Left ventricle myocardium superior (tissue), 1 donor: ENCODE data around the gene CFD. TPM values are rescaled to one million over a fixed set of nuclear protein-coding genes. Genes with fewer than 3 reads are reported as not detected.
"Not testable (repeated sequence)": the region's sequence is repeated elsewhere in the genome, so short reads cannot be mapped to it uniquely, and the experiment has no call there.

Experiments
- ATAC-seq: fragments of 200-7000 bp; cut with Tn5 transposase; one replicate; pipeline ENCODE4 v1.9.1; 2020; ENCODE audit warnings: mild to moderate bottlenecking, moderate library complexity
- DNase-seq: peaks from one replicate; pipeline ENCODE4 v3.0.0-alpha.2; 2020
- intact Hi-C: fragments of 100-400 bp; cut with micrococcal nuclease; formaldehyde crosslinking; loops from one replicate; pipeline ENCODE4 v1.11.0; 2022
- total RNA-seq: library from RNA; stranded (reverse); fragmentation: NEBNext Ultra II Directional; extraction: Animal tissue kit (Norgen Biotek cat#: 25700); gene quantifications from one replicate; pipeline ENCODE4 v1.2.1, GENCODE V29; 2021
- donor health status: DM: no; HTN: yes; CAD: no; lungs with severe emphysema.

The CFD gene
- total RNA-seq, 1 donor from 2014 or later: 252 TPM

- ATAC-seq (no peak), DNase-seq (no peak)
- intact Hi-C loops: no loop called here
Observed at GRCh38 chr19:882871-883497, 23.5 kb downstream of the CFD start.

GRCh38 chr19:883661-884211, 24.3 kb downstream of the CFD start:
- no peak for ATAC-seq
- intact Hi-C loops: no loop called here
- DNase-seq: no peak

GRCh38 chr19:884420-885211, 25.2 kb downstream of the CFD start:
- DNase-seq (no peak), ATAC-seq (no peak)
- intact Hi-C loops: no loop called here

- intact Hi-C loops: no loop called here
Observed at GRCh38 chr19:885536-886224, 26.2 kb downstream of the CFD start.

GRCh38 chr19:887072-887471, 27.6 kb downstream of the CFD start:
- intact Hi-C loops: no loop called here

More at GRCh38 chr19:885536-886224, 26.2 kb downstream of the CFD start:
- ATAC-seq (no peak), DNase-seq (no peak)

GRCh38 chr19:887599-887998, 28.1 kb downstream of the CFD start:
- intact Hi-C loops: no loop called here
- ATAC-seq: no peak
- no peak for DNase-seq

More at GRCh38 chr19:887072-887471, 27.6 kb downstream of the CFD start:
- peak; percentile 20 for DNase-seq
- no peak for ATAC-seq

- ATAC-seq (no peak), DNase-seq (peak; percentile 16)
- intact Hi-C loops: no loop called here
Observed at GRCh38 chr19:888581-889385, 29.3 kb downstream of the CFD start.

GRCh38 chr19:889662-890295, 30.3 kb downstream of the CFD start:
- intact Hi-C loops: no loop called here
- peak; percentile 18 for DNase-seq
- no peak for ATAC-seq

GRCh38 chr19:890831-891230, 31.4 kb downstream of the CFD start:
- ATAC-seq (no peak), DNase-seq (peak; percentile 26)
- intact Hi-C loops: no loop called here

- DNase-seq, ATAC-seq: not testable (repeated sequence)
Observed at GRCh38 chr19:891421-892200, 32.1 kb downstream of the CFD start.

GRCh38 chr19:892243-892893, 32.9 kb downstream of the CFD start:
- intact Hi-C loops: no loop called here
- ATAC-seq: no peak

More at GRCh38 chr19:891421-892200, 32.1 kb downstream of the CFD start:
- intact Hi-C loops: not testable (repeated sequence)

GRCh38 chr19:892894-893689, 33.6 kb downstream of the CFD start, which contains the start of the genes MED16 and RNU6-9:
MED16 (minus strand) TSS chr19:893187; CDS start chr19:891131, 2,056 bp downstream.
RNU6-9 (plus strand) TSS chr19:893484.
- DNase-seq (peak; percentile 95), ATAC-seq (peak; percentile 97)
- intact Hi-C loops: no loop called here

More at GRCh38 chr19:892243-892893, 32.9 kb downstream of the CFD start:
- no peak for DNase-seq

- ATAC-seq: no peak
- DNase-seq: no peak
- intact Hi-C loops: no loop called here
Observed at GRCh38 chr19:896434-896833, 37.0 kb downstream of the CFD start.

GRCh38 chr19:896999-897398, 37.5 kb downstream of the CFD start:
- intact Hi-C loops: no loop called here
- no peak for ATAC-seq
- DNase-seq: no peak

- DNase-seq: no peak
- no peak for ATAC-seq
- intact Hi-C loops: no loop called here
Observed at GRCh38 chr19:897442-898039, 38.1 kb downstream of the CFD start.

GRCh38 chr19:898663-899062, 39.2 kb downstream of the CFD start:
- no peak for ATAC-seq
- DNase-seq: no peak
- intact Hi-C loops: no loop called here
